Breast epithelium (tissue), 4 donors: Measurements from ENCODE around the gene TMEM220. TPM values are rescaled to one million over a fixed set of nuclear protein-coding genes. Genes with fewer than 3 reads are reported as not detected.
"Not testable (repeated sequence)": the region's sequence is repeated elsewhere in the genome, so short reads cannot be mapped to it uniquely, and the experiment has no call there.

Experiments
- DNase-seq, 2 donors: peaks; one replicate each; pipeline ENCODE4 v3.0.0-alpha.2; 2019; ENCODE audit warnings: low spot score in 2 of 2
- H3K27ac ChIP-seq, 2 donors: fragments of 200-600 bp; sonication (generic) in 1 of 2; one replicate each; pipeline ENCODE4 v1.5.1; 2016 to 2019; ENCODE audit warnings: mild to moderate bottlenecking in 1 of 2
- H3K27me3 ChIP-seq, 2 donors: fragments of 200-600 bp; sonication (generic) in 1 of 2; one replicate each; pipeline versions ENCODE4 v1.5.1 to v1.6.0; 2017 to 2019; ENCODE audit warnings: control low read depth in 1 of 2, mild to moderate bottlenecking in 1 of 2
- H3K36me3 ChIP-seq: fragments of 200-600 bp; one replicate; pipeline ENCODE4 v1.5.1; 2019
- H3K4me1 ChIP-seq, 2 donors: fragments of 200-600 bp; sonication (generic); one replicate each; pipeline ENCODE4 v1.5.1; 2016 to 2019; ENCODE audit warnings: control low read depth in 1 of 2
- H3K4me3 ChIP-seq, 3 donors: fragments of 200-600 bp; sonication (generic); 1 replicate in 2 of 3; 2 replicates in 1 of 3; pipeline ENCODE4 v1.5.1; 2016 to 2019; ENCODE audit warnings: mild to moderate bottlenecking in 3 of 3, moderate library complexity in 2 of 3
- H3K9me3 ChIP-seq, 2 donors: fragments of 200-600 bp; sonication (generic) in 1 of 2; one replicate each; pipeline ENCODE4 v1.5.1; 2016 to 2019; ENCODE audit warnings: control low read depth in 1 of 2
- CTCF ChIP-seq, 3 donors: fragments of 450-650 bp; IDR thresholded peaks; one replicate each; pipeline ENCODE4 v1.5.1; 2016 to 2017; ENCODE audit warnings: antibody characterized with exemption in 3 of 3, mild to moderate bottlenecking in 3 of 3, moderate library complexity in 3 of 3
- POLR2A ChIP-seq: fragments of 450-650 bp; IDR thresholded peaks from one replicate; pipeline ENCODE4 v1.6.1; 2016; ENCODE audit warnings: antibody characterized with exemption, mild to moderate bottlenecking, moderate library complexity
- POLR2AphosphoS5 ChIP-seq, 3 donors: sonication (generic); formaldehyde crosslinking; IDR thresholded peaks; one replicate each; pipeline ENCODE4 v1.6.1; 2017; ENCODE audit warnings: antibody characterized with exemption in 3 of 3
- intact Hi-C: fragments of 100-400 bp; cut with DNase I; formaldehyde crosslinking; loops from one replicate; pipeline ENCODE4 v1.15.1; 2023; ENCODE audit warnings: low total_unique reads
- total RNA-seq, 3 donors: library from RNA; depleted of rRNA; stranded (reverse); fragments of >200 nt; gene quantifications; one replicate each; pipeline ENCODE4 v1.1.0, GENCODE V29; 2016

The TMEM220 gene
- total RNA-seq, 3 donors from 2014 or later: 8.5 to 13.4 (median 9.5) TPM

- intact Hi-C loops: loop anchor here (10.0 kb wide), 1 partner anchor 108 kb away; no protein-coding TSS in a partner anchor
- DNase-seq: peak; percentile 65 to 66
- no peaks in the 10 kb centered on the region for H3K27me3 ChIP-seq
- no peak for TF ChIP-seq POLR2A
- TF ChIP-seq CTCF (IDR thresholded peaks at IDR 0.05): peak; percentile 58 to 90 (median 73)
- TF ChIP-seq POLR2AphosphoS5 (IDR thresholded peaks at IDR 0.05): no peak
- peak overlapping the region; percentile 49 to 62 for H3K27ac ChIP-seq
- no peaks in the 10 kb centered on the region for H3K9me3 ChIP-seq
- no peaks in the 10 kb centered on the region for H3K4me1 ChIP-seq
- H3K4me3 ChIP-seq: no peak overlapping the region
- H3K36me3 ChIP-seq: no peaks in the 10 kb centered on the region
These were observed 7.4 kb upstream of the TMEM220 start for GRCh38 chr17:10737168-10737622.

- no peak overlapping the region for H3K27ac ChIP-seq
- intact Hi-C loops: loop anchor here (10.0 kb wide), 1 partner anchor 109 kb away; no protein-coding TSS in a partner anchor
- H3K4me1 ChIP-seq: no peaks in the 10 kb centered on the region
- H3K4me3 ChIP-seq: no peak overlapping the region
- DNase-seq: no peak
- H3K9me3 ChIP-seq: no peaks in the 10 kb centered on the region
- TF ChIP-seq POLR2A (no peak), POLR2AphosphoS5 (IDR thresholded peaks at IDR 0.05) (no peak), CTCF (IDR thresholded peaks at IDR 0.05) (no peak)
- H3K36me3 ChIP-seq: no peaks in the 10 kb centered on the region
- H3K27me3 ChIP-seq: no peaks in the 10 kb centered on the region
These were observed 6.0 kb upstream of the TMEM220 start for GRCh38 chr17:10735821-10736220.

- H3K4me1 ChIP-seq: no peaks in the 10 kb centered on the region
- H3K9me3 ChIP-seq: no peaks in the 10 kb centered on the region
- DNase-seq: no peak
- no peaks in the 10 kb centered on the region for H3K27me3 ChIP-seq
- no peak overlapping the region for H3K27ac ChIP-seq
- no peak overlapping the region for H3K4me3 ChIP-seq
- intact Hi-C loops: loop anchor here (10.0 kb wide), 1 partner anchor 110 kb away; no protein-coding TSS in a partner anchor
- TF ChIP-seq POLR2A: no peak
- TF ChIP-seq CTCF (IDR thresholded peaks at IDR 0.05): no peak
- TF ChIP-seq POLR2AphosphoS5 (IDR thresholded peaks at IDR 0.05): no peak
- H3K36me3 ChIP-seq: no peaks in the 10 kb centered on the region
These were observed 5.4 kb upstream of the TMEM220 start for GRCh38 chr17:10735251-10735650.

- DNase-seq: no peak
- intact Hi-C loops: loop anchor here (10.0 kb wide), 1 partner anchor 111 kb away; no protein-coding TSS in a partner anchor
- Histone ChIP-seq H3K27me3 (no peaks in the 10 kb centered on the region), H3K27ac (no peak overlapping the region), H3K36me3 (no peaks in the 10 kb centered on the region), H3K4me3 (no peak overlapping the region), H3K9me3 (no peaks in the 10 kb centered on the region), H3K4me1 (no peaks in the 10 kb centered on the region)
- no peak for TF ChIP-seq CTCF (IDR thresholded peaks at IDR 0.05)
- TF ChIP-seq POLR2AphosphoS5 (IDR thresholded peaks at IDR 0.05): no peak
- TF ChIP-seq POLR2A: no peak
These were observed 3.8 kb upstream of the TMEM220 start for GRCh38 chr17:10733666-10734065.

GRCh38 chr17:10732121-10732520, 2.3 kb upstream of the TMEM220 start:
- H3K36me3 ChIP-seq, H3K4me1 ChIP-seq, H3K27ac ChIP-seq, DNase-seq, H3K27me3 ChIP-seq, H3K9me3 ChIP-seq, H3K4me3 ChIP-seq: not testable (repeated sequence)
- intact Hi-C loops: loop anchor here (10.0 kb wide), 1 partner anchor 113 kb away; no protein-coding TSS in a partner anchor
